Fibroblast of skin of left quadriceps (primary cell): Measurements from ENCODE around the gene NGRN.
A peak's percentile ranks its signal among the peaks of the same experiment; 100 is the strongest.
"Not testable (repeated sequence)": the region's sequence is repeated elsewhere in the genome, so short reads cannot be mapped to it uniquely, and the experiment has no call there.

Source experiments
- DNase-seq, 2 experiments: peaks; one replicate each; pipeline ENCODE4 v3.0.0-alpha.2; 2013; ENCODE audit warnings: low read depth in 2 of 2

Gene NGRN

GRCh38 chr15:90281637-90282036 lies 16.2 kb downstream of the NGRN start:
- DNase-seq, result not testable (repeated sequence)

- no peak for DNase-seq
Observed at GRCh38 chr15:90286678-90287077, 21.2 kb downstream of the NGRN start.

- DNase-seq, result no peak
Observed at GRCh38 chr15:90287101-90287500, 21.6 kb downstream of the NGRN start.

GRCh38 chr15:90287946-90288345 lies 22.5 kb downstream of the NGRN start:
- no peak for DNase-seq

- DNase-seq, result no peak
Observed at GRCh38 chr15:90291679-90292356, 26.3 kb downstream of the NGRN start.

GRCh38 chr15:90293040-90293810 lies 27.8 kb downstream of the NGRN start:
- DNase-seq, result peak; percentile 6 to 14

GRCh38 chr15:90294159-90294558 lies 28.7 kb downstream of the NGRN start:
- no peak for DNase-seq

- no peak for DNase-seq
Observed at GRCh38 chr15:90294601-90295269, 29.3 kb downstream of the NGRN start.

- no peak for DNase-seq
Observed at GRCh38 chr15:90295270-90295648, 29.8 kb downstream of the NGRN start.

- DNase-seq, result not testable (repeated sequence)
Observed at GRCh38 chr15:90296316-90296884, 30.9 kb downstream of the NGRN start.

- no peak for DNase-seq
Observed at GRCh38 chr15:90297021-90297420, 31.5 kb downstream of the NGRN start.

GRCh38 chr15:90300541-90300940 lies 35.1 kb downstream of the NGRN start:
- DNase-seq, result no peak

- DNase-seq, result peak in 1 of 2 experiments; percentile 13
Observed at GRCh38 chr15:90300988-90301706, 35.7 kb downstream of the NGRN start.

- DNase-seq, result no peak
Observed at GRCh38 chr15:90301707-90302300, 36.3 kb downstream of the NGRN start.

- not testable (repeated sequence) for DNase-seq
Observed at GRCh38 chr15:90305355-90305754, 39.9 kb downstream of the NGRN start.

- DNase-seq, result no peak
Observed at GRCh38 chr15:90305932-90306331, 40.5 kb downstream of the NGRN start.

GRCh38 chr15:90306560-90306959 lies 41.1 kb downstream of the NGRN start:
- DNase-seq, result no peak

- no peak for DNase-seq
Observed at GRCh38 chr15:90307661-90308060, 42.2 kb downstream of the NGRN start.

- DNase-seq, result no peak
Observed at GRCh38 chr15:90309020-90309419, 43.5 kb downstream of the NGRN start.

- DNase-seq, result peak; percentile 20 to 23
Observed at GRCh38 chr15:90315278-90315982, 50.0 kb downstream of the NGRN start.

- no peak for DNase-seq
Observed at GRCh38 chr15:90316139-90316538, 50.7 kb downstream of the NGRN start.
